Measurements from ENCODE around the gene PITPNM3. TPM values are rescaled to one million over a fixed set of nuclear protein-coding genes. Genes with fewer than 3 reads are reported as not detected.

PITPNM3 gene
- total and polyA plus RNA-seq, 4 experiments from 2014 or later = 0.05 to 0.50 (median 0.29) TPM; not detected in 1

DNA sequence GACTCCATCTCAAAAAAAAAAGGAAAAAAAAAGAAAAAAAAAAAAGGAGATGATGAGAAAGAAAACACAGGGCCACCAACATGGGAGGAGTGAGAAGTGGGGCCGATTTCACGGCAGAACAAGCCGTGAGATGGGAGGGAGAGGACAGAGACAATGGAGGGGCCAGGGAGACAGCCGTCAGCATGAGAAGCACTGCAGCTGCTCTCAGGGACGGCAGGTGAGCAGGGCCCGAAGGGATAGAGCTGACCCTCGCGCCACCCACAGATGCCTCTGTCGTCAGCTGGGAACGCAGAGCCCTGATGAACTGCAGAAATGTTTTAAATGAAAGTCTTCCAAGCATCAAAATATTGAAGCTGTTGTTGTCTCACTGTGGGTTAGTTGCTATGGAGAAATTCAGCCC, 20.3 kb downstream of the PITPNM3 start:
- no peaks in the 10 kb centered on the region for H3K27me3 ChIP-seq (ENCODE audit: insufficient read depth, low read length)
- Mint-ChIP-seq H3K9me3 (peaks cover 0 to 7% (median 3%) of the 10 kb centered on the region in 8 donors), H3K4me3 (no peak overlapping the region), H3K27ac (peak overlapping the region in 1 of 7 donors; percentile 80), H3K4me1 (no peaks in the 10 kb centered on the region), H3K36me3 (peaks cover 0 to 6% of the 10 kb centered on the region in 2 donors), H3K27me3 (peaks cover 3 to 4% of the 10 kb centered on the region in 2 donors)
- no peak for DNase-seq
- H3K4me3 ChIP-seq (ENCODE audit: low read length in 2 of 2) = no peak overlapping the region
- H3K9me3 ChIP-seq (ENCODE audit: control insufficient read depth in 1 of 2, low read length in 2 of 2) = no peaks in the 10 kb centered on the region
- no peaks in the 10 kb centered on the region for H3K4me1 ChIP-seq (ENCODE audit: insufficient read depth, low read length)
- ChIA-PET CTCF (ENCODE audit: partially characterized antibody) (no interaction called here), POLR2A (ENCODE audit: partially characterized antibody) (interaction anchor here (0.6 kb wide), 1 partner anchor 341 kb away, joined by 5 read pairs; no protein-coding TSS in a partner anchor)
- no peaks in the 10 kb centered on the region for H3K36me3 ChIP-seq (ENCODE audit: insufficient read depth, low read length)
- H3K27ac ChIP-seq (ENCODE audit: low read depth, low read length) = no peak overlapping the region
- intact Hi-C loops (cut with micrococcal nuclease) = no loop called here

DNA sequence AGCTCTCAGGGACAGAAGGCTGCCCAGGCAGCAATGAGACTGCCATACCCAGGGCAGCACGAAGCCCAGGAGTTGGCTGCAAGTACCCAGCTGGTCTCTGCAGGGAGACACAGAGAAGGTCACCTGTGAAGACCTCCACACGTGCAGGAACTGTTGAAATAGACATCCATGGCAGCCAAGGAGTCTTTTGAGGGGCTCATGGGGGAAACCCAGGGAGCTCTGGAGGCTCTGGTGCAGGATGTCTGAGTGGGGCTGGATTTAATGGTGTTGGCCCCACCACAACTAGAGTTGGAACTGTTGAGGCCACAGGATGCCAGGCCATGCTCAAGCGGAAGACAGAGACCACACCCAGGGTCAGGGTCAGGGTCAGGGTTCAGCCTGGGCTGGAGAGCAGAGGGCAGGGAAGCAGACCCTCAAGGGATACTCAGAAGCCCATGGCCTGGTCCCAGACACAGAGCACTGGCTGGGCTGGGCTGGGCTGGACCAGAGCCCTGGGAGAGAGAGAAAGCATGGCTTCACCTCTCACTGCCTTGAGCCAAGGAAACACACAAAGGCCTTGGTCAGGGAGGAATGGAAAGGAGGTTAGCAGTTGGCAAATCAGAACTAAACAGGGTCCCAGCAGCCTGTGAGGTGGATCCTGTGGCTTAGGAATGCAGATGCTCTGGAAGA, 21.4 kb downstream of the PITPNM3 start:
- H3K4me3 Mint-ChIP-seq = no peak overlapping the region
- Histone ChIP-seq H3K27me3 (ENCODE audit: insufficient read depth, low read length) (no peaks in the 10 kb centered on the region), H3K4me1 (ENCODE audit: insufficient read depth, low read length) (no peaks in the 10 kb centered on the region), H3K4me3 (ENCODE audit: low read length in 2 of 2) (no peak overlapping the region), H3K9me3 (ENCODE audit: control insufficient read depth in 1 of 2, low read length in 2 of 2) (no peaks in the 10 kb centered on the region), H3K27ac (ENCODE audit: low read depth, low read length) (no peak overlapping the region), H3K36me3 (ENCODE audit: insufficient read depth, low read length) (no peaks in the 10 kb centered on the region)
- peaks cover 0 to 7% (median 3%) of the 10 kb centered on the region in 8 donors for H3K9me3 Mint-ChIP-seq
- peaks cover 0 to 6% of the 10 kb centered on the region in 2 donors for H3K36me3 Mint-ChIP-seq
- DNase-seq = no peak
- CTCF ChIA-PET (ENCODE audit: partially characterized antibody) = no interaction called here
- intact Hi-C loops (cut with micrococcal nuclease) = no loop called here
- POLR2A ChIA-PET (ENCODE audit: partially characterized antibody) = no interaction called here
- no peaks in the 10 kb centered on the region for H3K4me1 Mint-ChIP-seq
- H3K27me3 Mint-ChIP-seq = peaks cover 3 to 4% of the 10 kb centered on the region in 2 donors
- no peak overlapping the region for H3K27ac Mint-ChIP-seq

DNA sequence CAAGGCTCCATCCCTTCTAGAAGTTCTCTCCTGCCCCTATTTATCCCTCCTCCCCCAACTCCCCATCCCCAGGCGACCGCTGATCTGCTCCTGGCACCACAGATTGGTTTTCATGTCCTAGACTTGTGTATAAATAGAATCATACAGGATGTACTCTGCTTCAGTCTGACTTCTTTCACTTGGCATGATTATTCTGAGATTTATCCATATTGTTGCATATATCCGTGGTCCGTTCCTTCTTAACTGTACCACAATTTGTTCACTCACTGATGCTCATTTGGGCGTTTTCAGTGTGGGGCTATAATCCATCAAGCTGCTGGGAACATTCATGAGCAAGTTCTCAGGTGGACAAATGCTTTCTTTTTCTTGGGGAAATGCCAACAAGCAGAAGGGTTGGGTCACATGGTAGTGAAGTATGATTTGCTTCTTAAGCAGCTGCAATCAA, 23.9 kb downstream of the PITPNM3 start:
- H3K27ac Mint-ChIP-seq = no peak overlapping the region
- no peaks in the 10 kb centered on the region for H3K4me1 Mint-ChIP-seq
- H3K9me3 ChIP-seq (ENCODE audit: control insufficient read depth in 1 of 2, low read length in 2 of 2) = no peaks in the 10 kb centered on the region
- no peaks in the 10 kb centered on the region for H3K36me3 ChIP-seq (ENCODE audit: insufficient read depth, low read length)
- POLR2A ChIA-PET (ENCODE audit: partially characterized antibody) = no interaction called here
- H3K4me3 ChIP-seq (ENCODE audit: low read length in 2 of 2) = no peak overlapping the region
- no peaks in the 10 kb centered on the region for H3K4me1 ChIP-seq (ENCODE audit: insufficient read depth, low read length)
- no peak overlapping the region for H3K4me3 Mint-ChIP-seq
- CTCF ChIA-PET (ENCODE audit: partially characterized antibody) = no interaction called here
- H3K27me3 ChIP-seq (ENCODE audit: insufficient read depth, low read length) = no peaks in the 10 kb centered on the region
- H3K27ac ChIP-seq (ENCODE audit: low read depth, low read length) = no peak overlapping the region
- DNase-seq = no peak
- no peaks in the 10 kb centered on the region for H3K36me3 Mint-ChIP-seq
- peaks cover 2 to 3% of the 10 kb centered on the region in 2 donors for H3K27me3 Mint-ChIP-seq
- H3K9me3 Mint-ChIP-seq = no peaks in the 10 kb centered on the region
- intact Hi-C loops (cut with micrococcal nuclease) = no loop called here

DNA sequence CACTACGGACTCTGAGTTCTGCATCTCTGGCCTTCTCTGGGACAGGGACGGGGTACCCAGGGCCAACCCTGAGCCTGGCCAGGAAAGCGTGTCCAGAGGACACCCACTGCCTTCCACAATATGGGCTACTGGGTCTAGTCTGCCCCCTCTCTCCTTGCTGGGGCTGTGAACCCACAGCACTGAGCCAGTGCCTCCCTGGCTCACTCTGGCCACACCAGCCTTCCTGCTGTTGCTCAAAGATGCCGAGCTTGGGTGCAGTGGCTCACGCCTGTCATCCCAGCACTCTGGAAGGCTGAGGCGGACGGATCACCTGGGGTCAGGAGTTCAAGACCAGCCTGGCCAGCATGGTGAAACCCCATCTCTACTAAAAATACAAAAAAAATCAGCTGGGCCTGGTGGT, 24.8 kb downstream of the PITPNM3 start:
- no peak for DNase-seq
- Mint-ChIP-seq H3K27ac (no peak overlapping the region), H3K27me3 (peaks cover 2 to 3% of the 10 kb centered on the region in 2 donors), H3K36me3 (no peaks in the 10 kb centered on the region), H3K4me1 (no peaks in the 10 kb centered on the region), H3K9me3 (no peaks in the 10 kb centered on the region), H3K4me3 (no peak overlapping the region)
- Histone ChIP-seq H3K36me3 (ENCODE audit: insufficient read depth, low read length) (no peaks in the 10 kb centered on the region), H3K27me3 (ENCODE audit: insufficient read depth, low read length) (no peaks in the 10 kb centered on the region), H3K4me1 (ENCODE audit: insufficient read depth, low read length) (no peaks in the 10 kb centered on the region), H3K9me3 (ENCODE audit: control insufficient read depth in 1 of 2, low read length in 2 of 2) (no peaks in the 10 kb centered on the region), H3K4me3 (ENCODE audit: low read length in 2 of 2) (no peak overlapping the region), H3K27ac (ENCODE audit: low read depth, low read length) (no peak overlapping the region)
- intact Hi-C loops (cut with micrococcal nuclease) = no loop called here
- ChIA-PET POLR2A (ENCODE audit: partially characterized antibody) (no interaction called here), CTCF (ENCODE audit: partially characterized antibody) (no interaction called here)

DNA sequence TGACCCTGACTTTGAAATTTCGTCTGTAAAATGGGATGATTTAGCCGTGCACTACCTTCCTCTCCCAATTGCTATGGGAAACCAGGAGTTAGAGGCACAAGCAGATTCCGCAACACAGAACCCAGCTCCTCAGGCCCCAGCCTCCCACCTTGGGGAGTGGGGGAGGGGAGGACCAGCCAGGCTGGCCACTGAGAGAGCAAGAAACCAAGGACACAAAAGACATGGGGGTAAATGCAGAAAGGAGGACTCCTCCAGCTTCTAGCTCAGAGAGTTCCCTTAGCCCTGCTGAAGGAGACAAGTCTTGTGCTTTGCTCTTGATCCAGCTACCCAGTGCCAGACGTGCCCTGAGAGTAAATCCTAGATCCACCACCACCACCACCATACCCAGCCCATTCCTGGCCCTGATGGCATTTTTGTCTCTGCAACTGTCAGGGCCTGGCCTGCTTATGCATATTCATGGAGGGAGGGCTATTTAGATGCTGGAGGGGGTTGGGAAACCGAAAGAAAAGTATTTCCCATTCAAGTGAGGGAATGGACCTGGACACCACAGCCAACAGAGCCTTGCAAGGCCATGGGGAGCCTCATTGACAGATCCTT, 25.9 kb downstream of the PITPNM3 start:
- H3K36me3 ChIP-seq (ENCODE audit: insufficient read depth, low read length) = no peaks in the 10 kb centered on the region
- H3K27me3 ChIP-seq (ENCODE audit: insufficient read depth, low read length) = no peaks in the 10 kb centered on the region
- H3K4me3 Mint-ChIP-seq = no peak overlapping the region
- H3K27ac Mint-ChIP-seq = peak overlapping the region in 1 of 7 donors; percentile 4
- no peaks in the 10 kb centered on the region for H3K9me3 ChIP-seq (ENCODE audit: control insufficient read depth in 1 of 2, low read length in 2 of 2)
- POLR2A ChIA-PET (ENCODE audit: partially characterized antibody) = no interaction called here
- CTCF ChIA-PET (ENCODE audit: partially characterized antibody) = no interaction called here
- no peak for DNase-seq
- H3K36me3 Mint-ChIP-seq = no peaks in the 10 kb centered on the region
- H3K4me1 ChIP-seq (ENCODE audit: insufficient read depth, low read length) = no peaks in the 10 kb centered on the region
- no peak overlapping the region for H3K27ac ChIP-seq (ENCODE audit: low read depth, low read length)
- peaks cover 2 to 3% of the 10 kb centered on the region in 2 donors for H3K27me3 Mint-ChIP-seq
- H3K4me1 Mint-ChIP-seq = no peaks in the 10 kb centered on the region
- no peaks in the 10 kb centered on the region for H3K9me3 Mint-ChIP-seq
- intact Hi-C loops (cut with micrococcal nuclease) = no loop called here
- H3K4me3 ChIP-seq (ENCODE audit: low read length in 2 of 2) = no peak overlapping the region

DNA sequence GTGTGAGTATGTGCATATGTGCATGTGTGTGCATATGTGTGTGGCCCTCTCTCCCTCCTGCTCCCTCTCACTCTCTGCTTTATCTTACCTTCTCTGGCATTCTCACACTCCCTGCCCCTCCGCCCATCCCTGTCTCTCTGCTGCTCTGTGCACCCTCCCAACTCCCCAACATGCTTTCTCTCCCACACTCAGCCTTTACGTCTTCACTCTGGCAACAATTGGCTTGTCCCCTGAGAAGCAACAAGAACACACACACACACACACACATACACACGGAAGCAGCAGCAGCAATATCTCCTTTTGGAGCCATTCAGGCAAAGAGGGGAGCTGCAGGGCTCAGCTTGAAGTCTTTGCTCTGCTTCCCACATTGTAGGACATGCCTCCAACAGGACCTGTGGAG, 27.8 kb downstream of the PITPNM3 start:
- H3K27me3 ChIP-seq (ENCODE audit: insufficient read depth, low read length) = no peaks in the 10 kb centered on the region
- no peak for DNase-seq
- H3K4me1 Mint-ChIP-seq = no peaks in the 10 kb centered on the region
- H3K36me3 ChIP-seq (ENCODE audit: insufficient read depth, low read length) = no peaks in the 10 kb centered on the region
- H3K36me3 Mint-ChIP-seq = no peaks in the 10 kb centered on the region
- H3K27ac ChIP-seq (ENCODE audit: low read depth, low read length) = no peak overlapping the region
- no peak overlapping the region for H3K4me3 Mint-ChIP-seq
- H3K27ac Mint-ChIP-seq = no peak overlapping the region
- no peaks in the 10 kb centered on the region for H3K9me3 ChIP-seq (ENCODE audit: control insufficient read depth in 1 of 2, low read length in 2 of 2)
- peaks cover 2% of the 10 kb centered on the region in 2 donors for H3K27me3 Mint-ChIP-seq
- intact Hi-C loops (cut with micrococcal nuclease) = no loop called here
- H3K9me3 Mint-ChIP-seq = no peaks in the 10 kb centered on the region
- ChIA-PET POLR2A (ENCODE audit: partially characterized antibody) (no interaction called here), CTCF (ENCODE audit: partially characterized antibody) (no interaction called here)
- H3K4me1 ChIP-seq (ENCODE audit: insufficient read depth, low read length) = no peaks in the 10 kb centered on the region
- no peak overlapping the region for H3K4me3 ChIP-seq (ENCODE audit: low read length in 2 of 2)

DNA sequence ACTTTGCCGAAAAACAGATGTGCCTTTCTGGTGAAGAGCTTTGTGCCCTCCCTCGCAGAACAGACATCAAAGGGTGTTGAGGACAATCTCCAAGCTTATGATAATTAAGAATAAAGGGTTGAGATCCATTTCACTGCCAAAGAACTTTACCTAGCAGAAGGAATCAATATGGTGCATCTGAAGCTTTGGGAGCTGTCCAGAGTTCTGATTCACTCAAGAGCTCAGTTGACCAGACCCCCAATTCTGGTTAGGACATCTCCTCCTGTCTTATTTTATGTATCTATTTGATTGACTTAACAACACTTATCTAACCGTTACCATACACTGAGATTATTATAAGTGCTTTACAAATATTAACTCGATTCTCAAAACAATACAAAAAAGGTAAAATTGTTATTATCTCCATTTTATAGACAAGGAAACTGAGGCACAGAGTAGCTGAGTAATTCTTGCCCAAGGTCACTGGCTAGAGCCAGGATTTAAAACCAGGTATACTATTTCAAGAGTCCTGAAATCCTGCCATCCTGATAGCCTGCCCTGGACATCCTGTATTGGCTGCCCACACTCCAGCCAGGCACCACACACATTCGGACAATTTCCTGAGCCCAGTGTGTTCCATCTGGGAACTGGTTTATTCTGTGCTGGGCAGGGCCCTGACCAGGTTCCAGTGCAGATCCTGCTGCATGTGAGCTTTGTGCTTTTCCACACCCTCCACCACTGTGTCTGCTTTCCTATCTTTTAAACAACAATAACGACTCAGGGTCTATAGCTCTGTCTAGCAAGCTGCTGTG, 29.8 kb downstream of the PITPNM3 start:
- CTCF ChIA-PET (ENCODE audit: partially characterized antibody) = no interaction called here
- no peaks in the 10 kb centered on the region for H3K9me3 Mint-ChIP-seq
- H3K27me3 Mint-ChIP-seq = peaks cover 2% of the 10 kb centered on the region in 2 donors
- H3K4me3 Mint-ChIP-seq = no peak overlapping the region
- intact Hi-C loops (cut with micrococcal nuclease) = no loop called here
- DNase-seq = no peak
- H3K4me1 Mint-ChIP-seq = no peaks in the 10 kb centered on the region
- no peak overlapping the region for H3K27ac Mint-ChIP-seq
- Histone ChIP-seq H3K9me3 (ENCODE audit: control insufficient read depth in 1 of 2, low read length in 2 of 2) (no peaks in the 10 kb centered on the region), H3K27me3 (ENCODE audit: insufficient read depth, low read length) (no peaks in the 10 kb centered on the region), H3K4me1 (ENCODE audit: insufficient read depth, low read length) (no peaks in the 10 kb centered on the region), H3K4me3 (ENCODE audit: low read length in 2 of 2) (no peak overlapping the region), H3K36me3 (ENCODE audit: insufficient read depth, low read length) (no peaks in the 10 kb centered on the region), H3K27ac (ENCODE audit: low read depth, low read length) (no peak overlapping the region)
- no peaks in the 10 kb centered on the region for H3K36me3 Mint-ChIP-seq
- POLR2A ChIA-PET (ENCODE audit: partially characterized antibody) = no interaction called here
